ENCODE measurements around the gene CBX8. TPM values are rescaled to one million over a fixed set of nuclear protein-coding genes. Genes with fewer than 3 reads are reported as not detected.

CBX8 gene
- total RNA-seq, 2 experiments from 2014 or later = 7.0 to 9.4 TPM

DNA sequence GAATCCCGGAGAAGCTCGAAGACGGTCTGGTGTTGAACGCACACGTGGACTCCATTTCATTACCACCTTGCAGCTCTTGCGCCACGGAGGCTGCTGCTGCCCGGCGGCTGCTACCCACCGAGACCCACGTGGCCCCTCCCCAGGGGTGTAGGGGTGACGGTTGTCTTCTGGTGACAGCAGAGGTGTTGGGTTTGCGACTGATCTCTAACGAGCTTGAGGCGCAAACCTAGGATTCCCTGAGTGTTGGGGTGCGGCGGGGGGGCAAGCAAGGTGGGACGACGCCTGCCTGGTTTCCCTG lies 44.1 kb upstream of the CBX8 start:
- Mint-ChIP-seq H3K4me1 (ENCODE audit: low read depth) (peaks cover 40% of the 10 kb centered on the region), H3K27me3 (peaks cover 37% of the 10 kb centered on the region), H3K27ac (no peak overlapping the region), H3K4me3 (no peak overlapping the region), H3K9me3 (no peaks in the 10 kb centered on the region), H3K36me3 (ENCODE audit: low read depth) (peaks cover 6% of the 10 kb centered on the region)
- intact Hi-C loops (cut with micrococcal nuclease) = loop anchor here (10.0 kb wide), 1 partner anchor 96 kb away; no protein-coding TSS in a partner anchor
- ChIA-PET POLR2A (interaction anchor here (1.0 to 2.9 kb wide), 10 partner anchors 10 to 125 kb away, joined by 3 to 19 read pairs (median 5); partner anchors contain the start of genes CBX2 and CBX8), CTCF (interaction anchor here (0.8 to 5.2 kb wide), 15 partner anchors 10 to 308 kb away, joined by 3 to 48 read pairs (median 6); partner anchors contain the start of gene CBX8)
- no peak for ATAC-seq
- TF ChIP-seq, protein P1, sequence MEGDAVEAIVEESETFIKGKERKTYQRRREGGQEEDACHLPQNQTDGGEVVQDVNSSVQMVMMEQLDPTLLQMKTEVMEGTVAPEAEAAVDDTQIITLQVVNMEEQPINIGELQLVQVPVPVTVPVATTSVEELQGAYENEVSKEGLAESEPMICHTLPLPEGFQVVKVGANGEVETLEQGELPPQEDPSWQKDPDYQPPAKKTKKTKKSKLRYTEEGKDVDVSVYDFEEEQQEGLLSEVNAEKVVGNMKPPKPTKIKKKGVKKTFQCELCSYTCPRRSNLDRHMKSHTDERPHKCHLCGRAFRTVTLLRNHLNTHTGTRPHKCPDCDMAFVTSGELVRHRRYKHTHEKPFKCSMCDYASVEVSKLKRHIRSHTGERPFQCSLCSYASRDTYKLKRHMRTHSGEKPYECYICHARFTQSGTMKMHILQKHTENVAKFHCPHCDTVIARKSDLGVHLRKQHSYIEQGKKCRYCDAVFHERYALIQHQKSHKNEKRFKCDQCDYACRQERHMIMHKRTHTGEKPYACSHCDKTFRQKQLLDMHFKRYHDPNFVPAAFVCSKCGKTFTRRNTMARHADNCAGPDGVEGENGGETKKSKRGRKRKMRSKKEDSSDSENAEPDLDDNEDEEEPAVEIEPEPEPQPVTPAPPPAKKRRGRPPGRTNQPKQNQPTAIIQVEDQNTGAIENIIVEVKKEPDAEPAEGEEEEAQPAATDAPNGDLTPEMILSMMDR (IDR thresholded peaks at IDR 0.05) = no peak
- peak; percentile 21 for DNase-seq

DNA sequence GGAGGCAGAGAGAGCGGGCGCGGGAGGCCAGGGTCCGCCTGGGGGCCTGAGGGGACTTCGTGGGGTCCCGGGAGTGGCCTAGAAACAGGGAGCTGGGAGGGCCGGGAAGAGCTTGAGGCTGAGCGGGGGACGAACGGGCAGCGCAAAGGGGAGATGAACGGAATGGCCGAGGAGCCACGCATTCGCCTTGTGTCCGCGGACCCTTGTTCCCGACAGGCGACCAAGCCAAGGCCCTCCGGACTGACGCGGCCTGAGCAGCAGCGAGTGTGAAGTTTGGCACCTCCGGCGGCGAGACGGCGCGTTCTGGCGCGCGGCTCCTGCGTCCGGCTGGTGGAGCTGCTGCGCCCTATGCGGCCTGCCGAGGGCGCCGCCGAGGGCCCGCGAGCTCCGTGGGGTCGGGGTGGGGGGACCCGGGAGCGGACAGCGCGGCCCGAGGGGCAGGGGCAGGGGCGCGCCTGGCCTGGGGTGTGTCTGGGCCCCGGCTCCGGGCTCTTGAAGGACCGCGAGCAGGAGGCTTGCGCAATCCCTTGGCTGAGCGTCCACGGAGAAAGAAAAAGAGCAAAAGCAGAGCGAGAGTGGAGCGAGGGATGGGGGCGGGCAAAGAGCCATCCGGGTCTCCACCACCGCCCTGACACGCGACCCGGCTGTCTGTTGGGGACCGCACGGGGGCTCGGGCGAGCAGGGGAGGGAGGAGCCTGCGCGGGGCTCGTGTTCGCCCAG lies 43.6 kb upstream of the CBX8 start:
- intact Hi-C loops (cut with micrococcal nuclease) = loop anchor here (10.0 kb wide), 1 partner anchor 96 kb away; no protein-coding TSS in a partner anchor
- ATAC-seq = no peak
- Mint-ChIP-seq H3K4me1 (ENCODE audit: low read depth) (peaks cover 40% of the 10 kb centered on the region), H3K27me3 (peaks cover 33% of the 10 kb centered on the region), H3K27ac (no peak overlapping the region), H3K4me3 (no peak overlapping the region), H3K36me3 (ENCODE audit: low read depth) (peaks cover 6% of the 10 kb centered on the region), H3K9me3 (no peaks in the 10 kb centered on the region)
- ChIA-PET POLR2A (interaction anchor here (1.0 to 2.9 kb wide), 11 partner anchors 11 to 155 kb away, joined by 3 to 19 read pairs (median 5); partner anchors contain the start of genes CBX2 and CBX8), CTCF (interaction anchor here (0.8 to 5.2 kb wide), 20 partner anchors 10 to 309 kb away, joined by 3 to 48 read pairs (median 4); partner anchors contain the start of gene CBX8)
- TF ChIP-seq, protein P1 (IDR thresholded peaks at IDR 0.05) = no peak
- DNase-seq = peak; percentile 46

DNA sequence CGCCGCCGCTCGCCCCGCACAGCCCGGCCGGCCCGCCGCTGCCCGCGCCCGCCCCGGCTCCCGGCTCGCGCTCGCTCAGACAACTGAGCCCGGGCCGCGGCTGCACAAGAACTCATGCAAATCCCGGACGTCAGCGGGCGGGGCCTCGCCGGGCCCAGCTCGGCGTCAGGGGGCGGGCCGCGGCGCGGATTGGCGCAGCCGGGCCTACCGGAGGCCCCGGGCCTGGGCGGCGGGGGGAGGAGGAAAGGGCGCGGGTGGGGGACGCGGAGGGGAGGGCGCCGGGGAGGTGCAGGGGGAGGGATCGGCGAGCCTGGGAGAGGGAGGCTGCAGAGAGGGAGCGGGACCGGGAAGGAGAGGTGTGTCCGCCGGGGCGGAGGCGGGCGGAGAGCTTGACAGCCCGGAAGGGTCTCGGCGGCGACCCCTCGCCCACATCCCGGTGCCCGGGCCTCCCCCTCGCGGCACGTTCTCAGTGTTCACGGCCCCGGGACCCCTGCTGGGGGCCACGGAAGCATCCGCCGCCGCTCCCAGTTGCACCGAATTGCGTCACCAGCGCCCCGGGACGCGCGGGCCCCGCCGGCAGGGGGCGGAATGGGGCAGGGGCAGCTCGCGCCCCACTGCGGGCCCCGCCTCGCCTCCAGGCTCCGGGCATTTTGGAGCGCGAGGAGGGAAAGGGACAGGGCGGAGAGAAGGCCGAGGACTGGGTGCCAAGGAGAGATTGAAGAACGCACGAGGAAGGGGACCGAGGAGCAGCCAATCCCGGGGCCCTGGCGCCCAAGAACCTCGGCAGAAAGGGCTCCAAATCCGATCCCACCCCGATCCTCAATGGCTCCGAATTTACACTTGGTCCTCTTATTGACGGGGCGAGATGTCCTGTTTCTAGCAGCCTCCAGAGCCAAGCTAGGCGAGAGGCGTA lies 42.7 kb upstream of the CBX8 start, which contains the start of gene CBX4:
Gene CBX4, minus strand, starts transcription at position 85 of the 913 bp plus-strand sequence. CDS start 189 bp downstream, outside the sequence.
- intact Hi-C loops (cut with micrococcal nuclease) = loop anchor here (5.0 to 10.0 kb wide), 2 partner anchors 42 to 95 kb away; partner anchors contain the start of gene CBX8
- CTCF ChIA-PET = interaction anchor here (0.8 to 5.2 kb wide), 24 partner anchors 9 to 310 kb away, joined by 3 to 48 read pairs (median 4); partner anchors contain the start of gene CBX8
- Mint-ChIP-seq H3K4me1 (ENCODE audit: low read depth) (peaks cover 46% of the 10 kb centered on the region), H3K36me3 (ENCODE audit: low read depth) (peaks cover 14% of the 10 kb centered on the region), H3K9me3 (no peaks in the 10 kb centered on the region), H3K27ac (peak within 1 kb of the TSS; percentile 92), H3K4me3 (peak within 1 kb of the TSS; percentile 91), H3K27me3 (peaks cover 31% of the 10 kb centered on the region)
- peak; percentile 93 for DNase-seq
- TF ChIP-seq, protein P1 (IDR thresholded peaks at IDR 0.05) = peak; percentile 82
- ATAC-seq = peak; percentile 76
- POLR2A ChIA-PET = interaction anchor here (0.7 to 2.9 kb wide), 14 partner anchors 22 to 721 kb away, joined by 3 to 19 read pairs (median 8); partner anchors contain the start of gene CBX8

DNA sequence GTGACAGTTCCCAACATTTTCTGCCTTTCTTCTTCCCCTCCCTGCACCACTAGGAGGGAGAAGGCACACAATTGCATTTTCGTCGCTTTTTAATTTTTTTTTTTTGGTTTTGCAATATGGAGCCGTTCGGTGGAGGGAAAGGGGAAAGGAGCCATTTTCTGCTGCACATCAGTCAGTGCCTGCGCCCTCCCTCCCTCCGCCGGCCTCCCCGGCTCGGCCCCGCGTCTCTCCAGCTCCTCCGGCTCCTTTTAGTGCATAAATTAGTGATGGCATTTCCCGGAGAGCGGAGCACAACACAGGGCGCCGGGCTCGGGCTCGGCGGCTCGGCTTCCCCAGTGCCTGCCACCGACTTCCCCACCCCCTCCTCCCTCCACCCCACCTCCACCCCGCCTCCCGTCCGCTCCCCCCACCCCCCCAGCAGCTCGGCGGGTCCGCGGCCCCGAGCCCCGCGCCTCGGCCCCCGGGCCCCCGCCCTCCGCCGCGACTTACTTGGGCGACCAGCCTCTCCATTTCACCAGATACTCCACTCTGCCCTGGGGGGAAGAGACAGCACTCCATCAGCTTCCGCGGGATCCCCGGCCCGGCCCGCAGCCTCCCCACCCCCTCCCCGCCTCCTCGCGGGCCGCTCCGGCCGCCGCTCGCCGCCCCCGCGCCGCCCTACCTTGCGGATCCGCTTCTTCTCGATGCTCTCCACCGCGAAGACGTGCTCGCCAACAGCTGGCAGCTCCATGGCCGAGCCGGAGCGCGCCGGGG lies 41.8 kb upstream of the CBX8 start:
- Mint-ChIP-seq H3K4me3 (peak overlapping the region; percentile 91), H3K27ac (peak overlapping the region; percentile 92), H3K4me1 (ENCODE audit: low read depth) (peaks cover 47% of the 10 kb centered on the region), H3K27me3 (peaks cover 31% of the 10 kb centered on the region), H3K9me3 (no peaks in the 10 kb centered on the region), H3K36me3 (ENCODE audit: low read depth) (peaks cover 15% of the 10 kb centered on the region)
- DNase-seq (peak; percentile 78), ATAC-seq (peak; percentile 27)
- POLR2A ChIA-PET = interaction anchor here (0.7 to 2.9 kb wide), 14 partner anchors 21 to 720 kb away, joined by 3 to 19 read pairs (median 8); partner anchors contain the start of gene CBX8
- CTCF ChIA-PET = interaction anchor here (0.8 to 5.2 kb wide), 17 partner anchors 10 to 170 kb away, joined by 3 to 48 read pairs (median 4); partner anchors contain the start of gene CBX8
- intact Hi-C loops (cut with micrococcal nuclease) = loop anchor here (5.0 kb wide), 1 partner anchor 41 kb away; the partner anchor contains the start of gene CBX8
- TF ChIP-seq, protein P1 (IDR thresholded peaks at IDR 0.05) = no peak
